Hematopoietic multipotent progenitor cell (in vitro differentiated cells): ENCODE results near the gene FAM222A. TPM values are rescaled to one million over a fixed set of nuclear protein-coding genes. Genes with fewer than 3 reads are reported as not detected.

Experiments used
- DNase-seq, 3 donors: peaks; one replicate each; pipeline ENCODE4 v3.0.0-alpha.2; 2011 to 2015; ENCODE audit warnings: low read depth in 2 of 3, low spot score in 2 of 3
- total RNA-seq: library from RNA; depleted of rRNA; stranded (reverse); fragments of >200 nt; gene quantifications from one replicate; pipeline ENCODE4 v1.2.3, GENCODE V29; 2012

The FAM222A gene
- total RNA-seq, 1 donor: 0.81 TPM

DNA sequence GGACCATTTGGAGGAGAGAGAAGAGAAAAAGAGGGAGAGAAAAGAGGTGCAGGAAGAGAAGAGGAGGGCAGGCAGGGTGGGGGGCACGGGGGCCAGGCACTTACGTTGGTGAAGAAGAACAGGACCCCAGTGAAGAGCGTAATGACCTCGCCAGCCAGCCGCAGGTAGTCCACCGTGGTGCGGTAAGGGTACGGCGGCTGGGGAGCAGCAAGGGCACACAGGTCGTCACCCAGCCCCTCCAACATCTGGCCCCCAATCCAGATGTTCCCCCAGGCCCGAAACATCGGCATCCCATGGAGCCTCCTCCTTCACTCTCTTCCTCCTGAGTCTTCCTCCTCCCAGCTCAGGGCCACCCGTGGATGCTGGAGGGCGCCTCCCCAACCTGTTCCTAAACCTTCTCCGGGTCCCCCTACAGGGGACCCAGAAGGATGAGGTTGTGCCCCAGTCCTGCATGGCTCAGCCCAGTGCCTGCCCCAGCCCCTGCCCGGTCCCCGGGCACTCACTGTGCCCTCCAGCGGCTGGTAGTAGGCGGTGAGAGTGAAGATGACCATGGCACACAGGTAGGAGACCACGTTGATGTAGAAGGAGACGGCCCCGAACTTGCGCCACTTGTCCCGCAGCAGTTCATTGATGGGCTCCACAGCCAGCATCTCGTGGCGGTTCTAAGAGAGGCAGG lies 80.3 kb downstream of the FAM222A start:
- DNase-seq: no peak

DNA sequence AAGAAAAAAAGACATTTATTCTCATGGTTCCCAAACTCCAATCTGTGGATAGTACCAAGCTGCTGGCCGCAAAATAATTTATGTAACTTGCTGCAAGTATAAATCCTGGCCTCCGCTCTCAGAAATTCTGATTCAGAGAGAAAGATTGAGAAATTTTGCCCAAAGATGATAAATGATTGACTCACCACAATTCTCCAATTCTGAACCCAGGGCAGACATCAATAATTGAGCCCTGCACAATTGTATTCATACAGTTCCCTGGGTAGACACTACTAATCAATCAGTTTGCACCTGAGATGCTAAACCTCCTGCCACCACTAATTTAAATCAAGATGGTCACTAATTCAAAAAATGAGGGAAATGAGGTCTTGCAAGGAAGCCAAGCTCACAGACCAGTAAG lies 81.4 kb downstream of the FAM222A start:
- DNase-seq: no peak

DNA sequence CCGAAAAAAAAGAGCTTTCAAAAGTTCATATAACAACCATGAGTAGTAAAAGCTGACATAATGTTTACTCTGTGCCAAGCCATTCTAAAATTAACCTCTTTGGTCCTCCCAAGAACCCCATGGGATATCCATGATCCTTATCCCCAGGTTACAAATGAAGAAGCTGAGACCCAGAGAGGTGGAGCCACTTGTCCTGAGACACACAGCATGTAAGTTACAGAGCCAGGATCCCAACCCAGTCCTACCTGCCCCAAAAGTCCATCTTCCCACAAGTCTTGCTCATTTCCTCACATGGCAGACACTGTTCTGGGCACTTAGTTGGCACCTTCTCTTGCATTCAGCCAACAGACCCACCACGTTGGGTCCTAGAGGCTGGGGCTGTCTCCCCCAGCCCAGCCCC lies 82.4 kb downstream of the FAM222A start:
- no peak for DNase-seq

DNA sequence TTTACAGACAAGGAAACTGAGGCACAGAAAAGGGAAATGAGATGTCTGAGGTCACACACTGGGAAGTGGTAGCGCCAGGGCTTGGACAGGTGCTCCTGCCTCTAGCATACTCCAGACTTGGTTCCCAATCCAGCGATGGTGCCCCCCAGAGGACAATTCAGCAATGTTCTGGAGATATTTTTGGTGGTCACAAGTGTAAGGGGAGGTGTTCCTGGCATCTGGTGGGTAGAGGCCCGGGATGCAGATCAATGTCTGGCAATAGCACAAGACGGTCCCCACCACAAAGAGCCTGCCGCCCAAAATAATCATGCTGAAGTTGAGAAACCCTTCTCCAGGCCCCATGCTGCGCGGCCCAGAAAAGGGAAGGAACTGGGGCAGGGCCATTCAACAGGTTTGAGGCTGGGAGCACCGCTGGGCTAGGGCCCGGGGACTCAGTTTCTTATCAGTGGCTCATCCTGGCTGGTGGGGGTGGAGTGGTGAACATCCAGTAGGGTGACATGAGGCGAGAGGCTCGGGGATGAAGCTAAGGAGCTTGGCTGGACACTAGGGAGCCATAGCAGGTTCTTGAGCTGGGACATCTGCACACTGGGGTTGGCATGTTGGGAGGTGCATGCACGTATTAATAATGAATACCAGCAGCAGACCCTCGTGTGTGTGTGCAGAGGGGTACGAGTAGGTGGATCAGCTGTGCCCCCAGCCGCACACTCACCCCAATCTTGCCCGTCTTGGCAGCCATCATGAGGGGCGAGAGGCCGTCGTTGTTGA lies 84.5 kb downstream of the FAM222A start:
- peak in 2 of 3 donors; percentile 53 to 80 for DNase-seq

DNA sequence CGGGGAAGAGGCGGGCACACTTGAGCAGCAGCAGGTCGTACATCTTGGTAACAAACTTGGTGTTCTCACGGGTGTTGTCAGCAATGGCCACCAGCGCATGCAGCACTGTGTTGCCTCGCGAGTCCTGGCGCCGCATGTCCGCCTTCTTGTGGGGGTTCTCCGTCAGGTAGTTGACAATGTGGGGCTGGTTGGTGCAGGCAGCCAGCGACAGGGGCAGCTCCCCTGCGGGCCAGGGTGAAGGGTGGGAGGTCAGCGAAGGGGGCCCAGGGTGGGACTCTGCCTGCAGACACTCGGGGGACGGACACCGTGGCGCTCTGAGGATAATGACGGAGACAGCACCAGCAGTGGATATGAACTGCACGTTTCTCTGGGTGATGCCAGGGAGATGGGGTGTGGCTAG lies 85.1 kb downstream of the FAM222A start:
- no peak for DNase-seq

DNA sequence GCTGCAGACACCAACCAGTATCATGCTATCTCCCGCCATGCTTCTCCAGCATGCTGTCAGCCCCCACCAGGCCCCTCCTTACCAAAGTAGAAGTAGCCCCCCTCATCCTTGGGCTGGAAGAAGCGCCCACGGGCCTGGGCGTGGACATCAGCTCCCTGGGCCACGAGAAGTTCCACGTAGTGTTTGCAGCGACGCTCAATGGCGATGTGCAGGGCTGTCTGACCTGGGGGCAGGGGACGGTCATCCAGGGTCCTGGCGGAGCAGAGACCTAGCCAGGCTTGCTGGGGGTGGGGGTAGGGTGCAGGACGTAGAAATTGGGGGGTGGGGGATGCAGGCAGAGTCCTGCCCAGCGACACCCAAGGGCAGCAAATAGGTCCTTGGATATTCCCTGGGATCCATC lies 86.9 kb downstream of the FAM222A start:
- DNase-seq: no peak

DNA sequence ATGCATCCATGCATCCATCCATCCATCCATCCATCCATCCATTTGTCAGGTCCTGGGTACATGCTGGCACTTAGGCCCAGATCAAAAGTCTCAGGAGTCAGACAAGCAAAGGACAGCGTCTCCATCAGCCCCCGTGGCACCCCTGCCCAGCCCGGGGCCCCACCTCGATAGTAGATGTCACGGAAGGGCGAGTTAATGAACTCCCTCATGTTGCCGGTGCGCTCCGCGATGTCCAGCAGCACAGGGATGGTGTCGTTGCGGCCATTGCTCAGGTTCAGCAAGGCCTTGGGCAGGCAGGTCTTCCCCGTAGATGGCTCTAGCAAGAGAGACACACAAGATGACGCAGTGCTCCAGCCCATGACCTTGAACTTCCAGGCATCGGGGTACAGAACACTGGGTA lies 89.2 kb downstream of the FAM222A start:
- DNase-seq: no peak

DNA sequence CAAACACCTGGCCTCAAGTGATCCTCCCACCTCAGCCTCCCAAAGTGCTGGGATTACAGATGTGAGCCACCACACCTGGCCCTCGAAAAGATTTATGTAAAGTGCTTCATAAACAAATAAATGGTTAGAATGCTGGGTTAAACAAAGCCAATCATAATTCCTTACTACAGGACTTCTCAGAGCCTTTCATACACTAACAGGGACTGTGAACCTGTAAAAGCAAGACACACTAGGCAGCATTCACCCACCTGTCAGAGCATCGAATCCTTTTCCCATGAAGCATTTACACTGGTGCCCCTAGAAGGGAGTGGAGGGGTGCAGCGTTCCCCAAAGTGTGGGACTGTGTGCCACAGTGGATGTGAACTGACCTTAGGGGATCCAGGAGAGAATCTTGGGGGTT lies 90.1 kb downstream of the FAM222A start:
- DNase-seq: no peak

DNA sequence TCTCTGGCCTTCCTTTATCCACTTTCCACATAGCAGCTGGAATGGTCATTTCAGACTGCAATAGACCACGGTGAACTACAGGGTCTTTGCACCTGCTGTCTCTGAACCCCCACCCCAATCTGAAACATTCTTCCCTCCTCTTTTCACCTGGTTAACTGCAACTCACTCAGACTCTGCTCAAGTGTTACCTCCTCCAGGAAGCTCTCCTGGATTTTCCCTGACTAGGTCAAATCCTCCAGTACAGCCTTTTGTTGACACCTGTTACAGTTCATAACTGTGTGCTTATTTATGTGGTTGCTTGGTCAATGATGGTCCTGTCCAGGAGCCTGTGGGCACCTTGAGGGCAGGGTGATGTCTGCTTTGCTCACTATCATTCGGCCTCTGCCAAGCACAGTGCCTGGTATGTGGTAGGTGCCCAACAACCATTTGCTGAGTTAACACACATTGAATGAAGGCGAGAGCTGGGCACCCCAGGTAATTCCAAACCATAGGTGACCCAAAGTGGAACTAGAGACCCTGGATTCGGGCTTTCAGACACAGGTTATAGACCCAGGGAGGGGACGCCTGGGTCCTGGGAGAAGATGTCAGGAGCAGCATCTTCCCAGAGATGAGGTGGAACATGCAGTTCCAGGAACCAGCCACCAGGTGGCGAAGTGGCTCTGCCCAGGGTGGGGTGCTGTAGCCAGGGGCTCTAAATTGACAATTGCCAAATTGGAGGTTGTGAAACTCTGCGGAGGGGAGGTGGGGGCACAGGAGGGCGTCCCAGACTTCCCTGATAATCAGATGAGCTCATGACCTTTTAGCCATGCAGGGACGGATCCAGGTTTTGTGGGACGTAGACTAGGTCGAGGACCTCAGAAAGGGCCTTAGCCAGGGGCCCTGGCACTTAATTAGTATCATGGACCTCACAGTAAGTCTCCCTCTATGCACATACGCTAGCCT lies 91.5 kb downstream of the FAM222A start:
- peak; percentile 42 to 59 (median 50) for DNase-seq

DNA sequence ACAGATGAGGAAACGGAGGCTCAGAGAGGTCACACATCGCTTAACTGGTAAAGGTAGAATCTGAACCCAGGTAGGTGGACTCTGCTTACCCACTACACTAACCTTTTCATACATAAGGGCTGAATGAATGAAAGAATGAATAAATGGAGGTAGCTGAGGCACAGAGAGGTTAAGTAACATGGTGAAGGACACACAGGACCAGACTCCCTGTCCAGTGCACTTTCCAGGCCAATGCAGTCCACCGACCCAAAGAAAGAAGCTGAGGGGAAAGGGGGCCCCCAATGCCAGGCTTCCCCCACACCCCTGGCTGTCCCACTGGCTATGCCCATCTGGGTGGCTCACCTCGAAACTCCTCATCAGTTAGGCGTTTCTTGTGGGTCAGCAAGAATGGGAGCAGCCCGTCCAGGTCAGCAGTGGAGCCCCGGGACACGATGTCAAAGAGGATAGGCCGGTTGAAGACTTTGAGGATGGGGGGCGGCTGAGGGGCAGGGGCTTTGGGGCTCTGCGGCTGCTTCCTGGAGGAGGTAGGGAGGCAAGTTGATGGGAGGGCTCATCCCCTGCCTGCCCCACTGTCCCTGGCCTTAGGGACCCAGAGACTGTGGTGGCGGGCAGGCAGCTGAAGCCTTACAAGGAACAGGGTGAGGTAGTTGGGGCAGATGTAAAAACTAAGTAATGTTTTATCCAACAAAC lies 94.5 kb downstream of the FAM222A start:
- DNase-seq: no peak

DNA sequence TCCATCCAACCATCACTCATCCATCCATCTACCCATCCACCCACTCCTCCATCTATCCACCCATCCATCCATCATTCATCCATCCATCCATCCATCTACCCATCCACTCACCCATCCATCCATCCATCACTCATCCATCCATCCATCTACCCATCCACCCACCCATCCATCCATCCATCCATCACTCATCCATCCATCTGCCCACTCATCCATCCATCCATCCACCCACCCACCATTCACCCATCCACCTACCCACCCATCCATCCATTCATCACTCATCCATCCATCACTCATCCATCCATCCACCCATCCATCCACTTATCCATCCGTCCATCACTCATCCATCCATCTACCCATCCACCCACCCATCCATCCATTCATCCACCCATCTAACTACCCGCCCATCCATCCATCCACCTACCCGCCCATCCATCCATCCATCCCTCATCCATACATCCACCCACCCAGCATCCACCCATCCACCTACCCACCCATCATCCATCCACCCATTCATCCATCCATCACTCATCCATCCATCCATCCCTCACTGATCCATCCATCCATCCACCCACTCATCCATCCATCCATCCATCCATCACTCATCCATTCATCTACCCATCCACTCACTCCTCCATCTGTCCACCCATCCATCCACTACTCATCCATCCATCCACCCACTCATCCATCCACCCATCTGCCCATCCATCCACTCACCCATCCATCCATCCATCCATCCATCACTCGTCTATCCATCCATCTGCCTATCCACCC lies 95.4 kb downstream of the FAM222A start:
- DNase-seq: no peak

DNA sequence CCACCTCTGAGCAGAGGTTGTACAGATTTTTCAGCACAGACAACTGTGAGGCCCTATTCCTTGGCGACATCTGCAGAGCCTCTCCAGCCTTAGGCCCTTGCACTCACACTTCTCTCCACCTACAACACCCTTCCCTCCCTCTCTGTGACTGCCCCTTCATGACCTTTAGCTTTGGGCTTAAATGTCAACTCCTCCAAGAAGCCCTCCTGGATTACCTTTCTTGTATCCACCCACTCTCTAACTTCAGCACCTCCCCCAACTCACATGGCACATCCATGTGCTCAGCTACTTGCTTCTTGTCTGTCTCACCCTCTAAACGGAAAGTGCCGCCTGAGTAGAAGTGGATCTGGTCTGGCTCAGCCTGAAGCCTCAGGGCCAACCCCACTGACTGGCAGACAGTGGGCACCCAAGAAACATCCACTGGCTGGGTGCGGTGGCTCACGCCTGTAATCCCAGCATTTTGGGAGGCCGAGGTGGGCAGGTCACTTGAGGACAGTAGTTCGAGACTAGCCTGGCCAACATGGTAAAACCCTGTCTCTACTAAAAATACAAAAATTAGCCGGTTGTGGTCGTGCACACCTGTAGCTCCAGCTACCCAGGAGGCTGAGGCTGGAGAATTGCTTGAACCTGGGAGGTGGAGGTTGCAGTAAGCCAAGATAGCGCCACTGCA lies 97.5 kb downstream of the FAM222A start:
- DNase-seq: no peak

DNA sequence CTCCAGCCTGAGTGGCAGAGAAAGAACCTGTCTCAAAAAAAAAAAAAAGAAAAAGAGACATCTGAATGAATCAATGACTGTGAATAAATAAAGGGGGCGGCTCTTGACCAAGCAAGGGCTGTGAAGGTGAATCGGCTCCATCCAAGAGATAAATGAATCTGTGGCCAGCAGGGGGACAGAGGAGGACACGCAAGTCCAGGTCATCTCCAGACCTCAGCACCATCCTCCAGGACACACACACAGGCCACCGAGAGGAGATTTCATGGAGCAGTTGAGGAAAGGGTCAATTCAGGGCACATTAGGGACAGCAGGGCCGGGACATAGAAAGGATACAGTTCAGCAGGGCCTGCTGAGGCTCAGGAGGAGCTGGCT lies 98.0 kb downstream of the FAM222A start:
- no peak for DNase-seq

DNA sequence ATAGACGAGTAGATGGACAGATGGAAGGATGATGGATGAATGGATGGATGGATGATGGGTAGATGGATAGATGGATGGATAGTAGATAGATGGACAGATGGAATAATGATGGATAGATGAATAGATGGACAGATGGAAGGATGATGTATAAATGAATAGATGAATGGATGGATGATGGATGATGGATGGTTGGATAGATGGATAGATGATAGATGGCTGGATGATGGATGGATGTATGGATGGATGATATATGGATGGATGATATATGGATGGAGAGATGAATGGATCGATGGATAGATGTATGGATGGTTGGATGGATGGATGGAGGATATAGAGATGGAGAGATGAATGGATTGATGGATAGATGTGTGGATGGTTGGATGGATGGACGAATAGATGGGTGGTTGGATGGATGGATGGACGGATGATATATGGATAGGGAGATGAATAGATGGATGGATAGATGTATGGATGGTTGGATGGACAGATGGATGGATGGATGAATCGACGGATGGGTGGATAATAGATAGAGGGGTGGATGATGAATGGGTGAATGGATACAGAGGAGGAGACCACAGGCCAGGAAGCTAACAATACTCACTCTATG lies 100.3 kb downstream of the FAM222A start:
- DNase-seq: no peak

DNA sequence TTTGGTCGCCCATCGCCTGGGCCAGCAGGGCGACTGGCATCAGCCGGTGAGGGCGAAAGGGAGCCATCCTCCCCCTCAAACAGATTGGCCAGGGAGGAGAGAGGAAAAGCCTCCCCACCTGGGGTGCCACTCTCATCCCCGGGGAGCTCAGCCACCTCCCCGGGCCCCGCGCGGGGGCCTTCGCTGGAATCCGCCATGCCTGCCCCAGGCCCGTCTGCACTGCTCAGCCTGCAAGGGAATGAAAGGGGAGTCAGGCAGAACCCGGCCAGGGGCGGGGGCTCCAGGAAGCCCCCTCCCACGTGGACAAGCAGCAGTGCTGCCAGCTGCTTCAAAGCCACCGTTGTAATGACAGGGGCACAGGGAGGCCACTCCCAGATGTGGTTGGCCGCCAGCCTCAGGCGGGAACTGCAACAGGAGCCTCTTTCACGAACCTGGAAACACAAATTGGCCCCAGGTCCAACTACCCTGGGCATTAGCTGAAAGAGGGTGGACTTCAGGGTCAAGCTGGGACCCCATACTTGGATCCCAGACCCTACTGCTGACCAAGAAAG lies 101.0 kb downstream of the FAM222A start:
- DNase-seq: peak in 1 of 3 donors; percentile 12

DNA sequence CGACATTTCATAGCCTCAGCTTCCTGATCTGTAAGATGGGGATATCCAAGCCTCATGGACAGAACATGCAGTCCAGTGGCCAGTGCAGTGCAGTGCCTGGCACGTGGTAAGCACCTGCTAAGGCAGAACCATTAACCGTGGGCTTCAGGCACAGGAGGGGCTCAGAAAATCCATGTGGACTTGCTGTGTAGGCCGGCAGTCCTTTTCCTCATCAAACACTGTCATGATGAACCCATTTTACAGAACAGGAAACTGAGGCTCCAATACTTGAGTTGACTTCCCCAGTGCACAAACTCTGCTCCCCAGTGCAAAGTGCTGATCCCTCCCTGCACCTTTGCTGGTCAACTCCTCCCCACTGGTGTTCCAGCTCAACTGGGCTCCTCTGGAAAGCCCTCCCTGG lies 101.6 kb downstream of the FAM222A start:
- no peak for DNase-seq

DNA sequence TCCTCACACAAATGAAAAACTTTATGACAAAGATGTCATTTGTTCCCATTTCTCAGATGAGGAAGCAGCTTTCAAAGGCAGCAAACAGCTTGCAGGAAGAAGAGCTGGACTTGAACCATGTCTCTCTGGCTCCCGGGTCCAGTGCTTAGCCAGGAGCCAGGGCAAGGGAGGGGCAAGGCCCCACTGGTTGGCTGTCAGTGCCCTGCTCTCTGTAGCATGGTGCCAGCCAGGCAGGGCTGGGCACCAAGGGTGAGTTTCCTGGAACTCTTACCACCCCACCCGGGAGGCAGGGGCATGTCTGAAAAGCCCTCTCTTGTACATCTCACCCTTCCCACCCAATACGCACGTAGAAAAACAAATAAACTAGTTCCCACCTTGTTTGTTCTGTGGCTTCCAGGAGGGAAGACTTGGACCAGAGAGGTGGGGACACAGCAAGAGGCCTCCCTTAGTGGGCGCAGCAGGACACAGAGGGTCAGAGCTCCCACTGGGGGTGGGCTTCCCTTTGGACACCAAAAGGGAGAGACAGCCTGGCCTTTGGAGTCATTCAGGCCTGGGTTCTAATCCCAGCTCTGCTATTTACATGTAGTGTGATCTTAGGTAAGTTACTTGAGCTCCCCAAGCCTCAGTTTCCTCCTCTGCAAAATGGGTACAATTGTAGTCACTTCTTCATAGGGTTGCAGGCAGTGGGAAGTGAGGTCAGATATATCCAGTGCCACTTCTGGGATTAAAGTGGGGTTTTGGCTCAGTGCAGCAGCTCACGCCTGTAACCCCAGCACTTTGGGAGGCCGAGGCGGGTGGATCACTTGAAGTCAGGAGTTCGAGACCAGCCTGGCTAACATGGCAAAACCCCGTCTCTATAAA lies 102.4 kb downstream of the FAM222A start:
- no peak for DNase-seq

DNA sequence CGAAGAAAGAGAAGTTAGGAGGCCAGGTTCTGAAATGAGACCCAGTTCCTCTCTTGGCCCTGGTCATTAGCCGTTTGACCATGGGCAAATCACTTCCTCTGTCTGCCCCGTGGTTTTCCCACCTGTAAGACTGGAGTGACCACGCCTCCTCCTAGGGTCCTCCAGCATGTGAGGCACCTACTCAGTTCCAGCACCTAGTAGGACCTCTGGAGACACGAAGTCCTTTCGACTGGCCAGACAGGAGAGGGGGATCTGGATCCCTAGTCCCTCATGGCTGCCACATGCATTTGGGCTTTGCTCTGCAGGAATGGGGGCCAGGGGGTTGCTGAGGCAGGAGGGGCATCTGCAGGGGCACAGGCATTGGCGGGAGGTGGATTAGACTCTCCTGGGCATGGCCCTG lies 103.2 kb downstream of the FAM222A start:
- no peak for DNase-seq
